Measurements from ENCODE around the gene WDR38.
"Not testable (repeated sequence)": the region's sequence is repeated elsewhere in the genome, so short reads cannot be mapped to it uniquely, and the experiment has no call there.

The WDR38 gene

GRCh38 chr9:124835026-124835557 is 18.2 kb upstream of the WDR38 start:
- no peak for DNase-seq

- not testable (repeated sequence) for DNase-seq
Measured at GRCh38 chr9:124838132-124838531, 15.1 kb upstream of the WDR38 start.

DNA sequence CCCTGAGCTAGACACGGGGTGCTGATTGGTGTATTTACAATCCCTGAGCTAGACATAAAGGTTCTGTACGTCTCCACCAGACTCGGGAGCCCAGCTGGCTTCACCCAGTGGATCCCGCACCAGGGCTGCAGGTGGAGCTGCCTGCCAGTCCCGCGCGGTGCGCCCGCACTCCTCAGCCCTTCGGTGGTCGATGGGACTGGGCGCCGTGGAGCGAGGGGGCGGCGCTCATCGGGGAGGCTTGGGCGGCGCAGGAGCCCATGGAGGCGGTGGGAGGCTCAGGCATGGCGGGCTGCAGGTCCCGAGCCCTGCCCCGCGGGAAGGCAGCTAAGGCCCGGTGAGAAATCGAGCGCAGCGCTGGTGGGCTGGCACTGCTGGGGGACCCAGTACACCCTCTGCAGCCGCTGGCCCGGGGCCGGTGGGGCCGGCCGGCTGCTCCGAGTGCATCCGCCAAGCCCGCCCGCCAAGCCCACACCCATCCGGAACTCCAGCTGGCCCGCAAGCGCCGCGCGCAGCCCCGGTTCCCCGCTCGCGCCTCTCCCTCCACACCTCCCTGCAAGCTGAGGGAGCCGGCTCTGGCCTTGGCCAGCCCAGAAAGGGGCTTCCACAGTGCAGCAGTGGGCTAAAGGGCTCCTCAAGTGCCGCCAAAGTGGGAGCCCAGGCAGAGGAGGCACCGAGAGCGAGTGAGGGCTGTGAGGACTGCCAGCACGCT is 14.5 kb upstream of the WDR38 start:
- not testable (repeated sequence) for DNase-seq

GRCh38 chr9:124839612-124840299 is 13.5 kb upstream of the WDR38 start:
- no peak for DNase-seq

GRCh38 chr9:124840300-124840833 is 12.9 kb upstream of the WDR38 start:
- DNase-seq = no peak

DNA sequence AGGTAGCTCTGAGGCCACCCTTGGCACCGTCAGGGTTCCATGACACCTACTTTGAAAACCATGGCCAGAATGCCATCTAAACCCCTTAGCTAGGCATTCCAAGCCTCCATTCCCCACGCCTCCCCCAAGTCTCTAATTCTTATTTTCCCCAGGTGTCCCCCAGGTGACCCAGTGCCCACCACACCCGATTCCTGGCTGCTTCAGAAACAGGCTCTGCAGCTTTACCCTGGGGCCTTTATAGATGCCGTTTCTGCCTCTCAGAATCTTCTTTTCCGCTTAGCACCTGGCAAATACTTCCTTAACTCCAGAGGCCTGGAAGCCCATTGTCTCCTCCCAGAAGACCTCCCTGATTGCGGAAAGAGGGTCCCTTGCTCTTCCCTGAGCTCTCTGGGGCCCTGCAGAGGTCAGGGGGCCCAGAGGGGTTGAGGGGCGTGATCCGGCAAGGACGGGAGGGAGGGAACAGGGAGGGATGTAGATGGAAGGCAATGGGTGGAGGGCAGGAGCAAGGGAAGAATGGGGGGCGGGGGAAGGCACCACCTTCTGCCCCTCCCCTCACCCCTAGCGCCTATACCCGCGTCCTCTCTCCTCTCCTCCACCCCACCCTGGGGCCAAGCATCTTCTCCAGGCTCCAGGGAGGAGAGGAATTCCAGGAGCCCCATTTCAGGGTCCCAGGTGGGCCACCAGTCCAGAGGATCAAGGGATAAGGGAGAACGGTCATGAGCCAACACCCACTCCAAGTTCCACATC is 12.0 kb upstream of the WDR38 start:
- no peak for DNase-seq

DNA sequence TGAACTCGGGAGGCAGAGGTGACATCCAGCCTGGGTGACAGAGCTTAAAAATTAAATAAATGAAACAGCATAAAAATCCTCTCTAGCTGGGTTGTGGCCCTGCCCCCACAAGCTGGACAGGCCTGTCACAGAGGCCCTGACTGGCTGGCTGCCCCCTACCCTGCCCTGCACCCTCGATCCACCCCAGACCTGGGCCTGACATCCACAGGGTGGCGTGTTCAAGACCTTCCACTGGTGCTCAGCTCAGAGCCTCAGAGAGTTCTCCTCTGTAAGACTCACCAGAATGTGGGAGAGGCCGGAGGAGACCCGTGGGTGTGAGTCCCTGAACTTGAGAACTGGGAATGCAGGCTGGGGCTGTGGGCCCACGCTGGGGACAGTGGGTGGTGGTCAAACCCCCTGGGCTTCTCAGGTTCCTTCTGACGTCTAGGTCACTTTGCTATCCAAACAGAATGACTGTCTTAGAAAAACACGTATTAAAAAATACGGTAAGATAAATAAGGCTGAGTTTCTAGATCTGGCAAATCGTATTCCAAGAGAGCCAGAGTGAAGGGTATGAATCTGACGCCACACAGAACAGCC is 9.7 kb upstream of the WDR38 start:
- no peak for DNase-seq

GRCh38 chr9:124844291-124844690 is 9.0 kb upstream of the WDR38 start:
- DNase-seq = no peak

DNA sequence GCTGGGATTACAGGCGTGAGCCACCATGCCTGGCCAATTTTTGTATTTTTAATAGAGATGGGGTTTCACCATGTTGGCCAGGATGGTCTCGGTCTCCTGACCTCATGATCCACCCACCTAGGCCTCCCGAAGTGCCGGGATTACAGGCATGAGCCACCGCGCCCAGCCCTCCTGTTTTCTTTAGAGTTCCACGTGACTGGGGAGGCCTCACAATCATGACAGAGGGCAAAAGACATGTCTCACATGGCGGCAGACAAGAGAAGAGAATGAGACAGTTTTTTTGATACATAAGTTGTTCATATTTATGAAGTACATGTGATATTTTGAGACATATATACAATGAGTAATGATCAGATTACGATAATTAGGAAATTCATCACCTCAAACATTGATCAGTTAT is 6.8 kb upstream of the WDR38 start:
- not testable (repeated sequence) for DNase-seq

GRCh38 chr9:124846969-124847368 is 6.3 kb upstream of the WDR38 start:
- no peak for DNase-seq

DNA sequence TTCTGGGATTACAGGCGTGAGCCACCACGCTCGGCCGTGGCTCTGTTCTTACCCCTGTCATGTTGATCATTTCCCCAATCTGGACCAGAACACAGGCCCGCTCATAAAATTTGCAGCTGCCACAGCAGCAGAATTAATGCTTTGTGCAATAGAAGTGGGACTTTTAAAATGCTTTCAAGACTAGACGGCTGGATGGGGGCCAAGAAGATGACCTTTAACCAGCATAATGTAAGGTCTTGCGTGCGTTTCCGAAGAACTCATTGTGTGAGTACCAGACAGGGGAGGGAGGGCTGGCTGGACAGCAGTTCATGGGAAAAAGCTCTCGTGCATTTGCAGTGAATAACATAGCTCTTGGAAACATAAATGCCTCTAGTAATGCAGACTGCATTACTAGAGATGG is 3.5 kb upstream of the WDR38 start:
- DNase-seq = no peak

- DNase-seq = no peak
Measured at GRCh38 chr9:124852121-124852828, 985 bp upstream of the WDR38 start.

- no peak for DNase-seq
Measured at GRCh38 chr9:124853605-124854143, 414 bp downstream of the WDR38 start.

DNA sequence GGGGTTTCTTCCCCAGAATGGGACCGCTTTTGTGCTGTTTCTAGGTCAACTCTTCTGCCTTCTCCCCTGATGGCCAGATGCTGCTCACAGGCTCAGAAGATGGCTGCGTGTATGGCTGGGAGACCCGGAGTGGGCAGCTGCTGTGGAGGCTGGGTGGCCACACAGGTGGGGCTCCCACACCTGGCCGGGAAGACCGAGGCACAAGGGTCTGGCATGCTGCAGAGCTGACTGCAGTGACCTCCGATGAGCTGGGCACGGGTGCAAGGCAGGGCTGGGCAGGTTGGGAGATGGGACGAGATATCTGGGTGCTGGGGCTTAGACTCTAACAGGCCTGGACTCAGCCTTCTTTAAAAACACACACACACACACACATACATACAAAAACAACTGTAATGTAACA is 901 bp downstream of the WDR38 start:
- DNase-seq = no peak

- no peak for DNase-seq
Measured at GRCh38 chr9:124854822-124855221, 1.6 kb downstream of the WDR38 start.

- no peak for DNase-seq
Measured at GRCh38 chr9:124855566-124855943, 2.3 kb downstream of the WDR38 start.

- DNase-seq = no peak
Measured at GRCh38 chr9:124855944-124856765, 2.9 kb downstream of the WDR38 start.

DNA sequence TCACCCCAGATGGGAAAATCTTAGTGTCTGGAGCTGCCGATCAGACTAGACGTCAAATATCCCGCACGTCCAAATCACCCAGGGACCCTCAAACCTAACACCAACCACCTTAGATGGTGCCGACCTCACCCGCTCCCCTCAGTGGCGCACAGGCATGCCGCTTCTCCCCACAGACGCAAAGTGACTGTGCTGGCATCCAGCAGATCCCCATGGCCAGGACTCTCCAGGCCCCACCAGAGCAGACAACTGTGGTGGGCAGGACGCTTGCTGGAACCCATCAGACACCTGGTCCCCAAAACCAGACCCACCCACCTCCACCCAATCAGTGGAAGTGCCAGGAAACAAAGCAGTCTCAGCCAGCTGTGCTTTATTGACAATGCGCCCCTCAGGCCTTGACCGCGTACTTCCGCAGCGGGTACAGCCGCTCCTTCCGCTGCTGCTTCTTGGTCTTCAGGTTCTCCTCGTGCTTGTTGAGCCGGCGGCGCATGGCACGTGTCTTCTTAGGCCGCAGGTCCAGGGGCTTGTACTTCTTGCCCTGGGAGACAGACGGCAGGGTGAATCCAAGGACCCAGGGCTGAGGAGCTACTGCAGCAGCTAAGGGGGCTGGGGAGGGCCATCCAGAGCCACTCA is 4.4 kb downstream of the WDR38 start:
- DNase-seq = no peak

- no peak for DNase-seq
Measured at GRCh38 chr9:124858330-124859046, 5.2 kb downstream of the WDR38 start.

All from activated CD4-positive, alpha-beta T cell treated with anti-CD3 and anti-CD28 coated beads, Interleukin-2, amount 50 U/mL, for 16 hours (primary cell).